GM13976 (cell line): ENCODE measurements around the gene PRR13.
"Not testable (repeated sequence)": the region's sequence is repeated elsewhere in the genome, so short reads cannot be mapped to it uniquely, and the experiment has no call there.

Experiments used
- DNase-seq: peaks from one replicate; pipeline ENCODE4 v3.0.0; 2012; ENCODE audit warnings: low spot score
- in situ Hi-C: fragments of 300-500 bp; cut with MboI; formaldehyde crosslinking; loops from one replicate; pipeline ENCODE4 v1.12.0; 2022; ENCODE audit warnings: low sequenced_read_pairs, mixed read lengths, inconsistent platforms; ENCODE audit not compliant: unreplicated experiment
- TF ChIP-seq, protein P1 (sequence below): IDR thresholded peaks from 2 replicates; pipeline ENCODE4 v1.5.1; 2012; ENCODE audit warnings: borderline replicate concordance, mild to moderate bottlenecking; ENCODE audit not compliant: insufficient read depth; ENCODE audit errors: extremely low read depth, missing control alignments, control extremely low read depth

PRR13 gene

DNA sequence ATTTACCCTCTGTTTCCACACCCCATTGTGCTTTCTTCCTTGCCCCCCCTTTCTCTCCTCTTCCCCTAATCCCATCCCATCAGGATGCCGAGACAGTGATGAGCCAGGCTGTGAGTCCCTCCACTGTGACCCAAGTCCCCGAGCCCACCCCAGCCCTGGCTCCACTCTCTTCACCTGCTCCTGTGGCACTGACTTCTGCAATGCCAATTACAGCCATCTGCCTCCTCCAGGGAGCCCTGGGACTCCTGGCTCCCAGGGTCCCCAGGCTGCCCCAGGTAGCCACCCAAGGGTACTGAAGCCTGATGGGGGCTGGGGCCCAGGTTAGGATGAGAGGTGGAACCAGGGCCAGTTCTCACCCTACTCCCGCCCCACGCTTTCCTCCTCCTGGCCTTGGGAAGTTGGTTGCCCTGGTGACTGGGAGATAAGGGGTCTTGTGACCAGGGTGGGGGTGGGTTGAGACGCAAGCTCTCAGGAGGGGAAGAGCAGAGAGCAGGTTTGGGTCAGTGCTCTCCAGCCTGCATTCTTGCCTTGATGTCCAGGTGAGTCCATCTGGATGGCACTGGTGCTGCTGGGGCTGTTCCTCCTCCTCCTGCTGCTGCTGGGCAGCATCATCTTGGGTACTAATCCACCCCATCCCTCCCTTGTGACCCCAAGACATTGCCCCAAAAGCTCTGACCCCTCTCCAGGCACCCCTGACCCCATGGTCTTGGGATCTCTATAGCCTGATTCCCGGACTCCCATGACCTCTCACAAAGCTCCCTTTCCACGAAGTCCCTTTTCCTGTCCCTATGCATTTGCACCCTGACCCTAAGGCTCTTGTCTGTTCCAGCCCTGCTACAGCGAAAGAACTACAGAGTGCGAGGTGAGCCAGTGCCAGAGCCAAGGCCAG is 16.7 kb upstream of the PRR13 start:
- no peak for DNase-seq
- in situ Hi-C loops: no loop called here
- TF ChIP-seq, protein P1, sequence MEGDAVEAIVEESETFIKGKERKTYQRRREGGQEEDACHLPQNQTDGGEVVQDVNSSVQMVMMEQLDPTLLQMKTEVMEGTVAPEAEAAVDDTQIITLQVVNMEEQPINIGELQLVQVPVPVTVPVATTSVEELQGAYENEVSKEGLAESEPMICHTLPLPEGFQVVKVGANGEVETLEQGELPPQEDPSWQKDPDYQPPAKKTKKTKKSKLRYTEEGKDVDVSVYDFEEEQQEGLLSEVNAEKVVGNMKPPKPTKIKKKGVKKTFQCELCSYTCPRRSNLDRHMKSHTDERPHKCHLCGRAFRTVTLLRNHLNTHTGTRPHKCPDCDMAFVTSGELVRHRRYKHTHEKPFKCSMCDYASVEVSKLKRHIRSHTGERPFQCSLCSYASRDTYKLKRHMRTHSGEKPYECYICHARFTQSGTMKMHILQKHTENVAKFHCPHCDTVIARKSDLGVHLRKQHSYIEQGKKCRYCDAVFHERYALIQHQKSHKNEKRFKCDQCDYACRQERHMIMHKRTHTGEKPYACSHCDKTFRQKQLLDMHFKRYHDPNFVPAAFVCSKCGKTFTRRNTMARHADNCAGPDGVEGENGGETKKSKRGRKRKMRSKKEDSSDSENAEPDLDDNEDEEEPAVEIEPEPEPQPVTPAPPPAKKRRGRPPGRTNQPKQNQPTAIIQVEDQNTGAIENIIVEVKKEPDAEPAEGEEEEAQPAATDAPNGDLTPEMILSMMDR: no peak

DNA sequence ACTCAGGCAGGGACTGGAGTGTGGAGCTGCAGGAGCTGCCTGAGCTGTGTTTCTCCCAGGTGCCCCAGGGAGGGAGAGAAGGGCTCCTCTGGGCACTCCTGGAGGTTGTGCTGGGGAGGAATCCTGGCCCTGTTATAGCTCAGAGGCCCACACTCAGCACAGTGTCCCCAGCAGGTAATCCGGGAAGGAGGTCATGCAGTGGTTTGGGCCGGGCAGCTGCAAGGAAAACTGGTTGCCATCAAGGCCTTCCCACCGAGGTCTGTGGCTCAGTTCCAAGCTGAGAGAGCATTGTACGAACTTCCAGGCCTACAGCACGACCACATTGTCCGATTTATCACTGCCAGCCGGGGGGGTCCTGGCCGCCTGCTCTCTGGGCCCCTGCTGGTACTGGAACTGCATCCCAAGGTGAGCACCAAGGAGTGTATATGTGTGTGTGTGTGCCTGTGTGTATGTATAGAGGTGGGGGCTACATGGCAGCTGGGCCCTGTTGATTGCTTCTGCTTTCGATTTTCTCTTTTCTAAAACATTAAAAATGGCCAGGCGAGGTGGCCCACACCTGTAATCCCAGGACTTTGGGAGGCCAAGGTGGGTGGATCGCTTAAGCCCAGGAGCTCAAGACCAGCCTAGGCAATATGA is 15.9 kb upstream of the PRR13 start:
- no peak for DNase-seq
- TF ChIP-seq, protein P1: no peak
- in situ Hi-C loops: no loop called here

DNA sequence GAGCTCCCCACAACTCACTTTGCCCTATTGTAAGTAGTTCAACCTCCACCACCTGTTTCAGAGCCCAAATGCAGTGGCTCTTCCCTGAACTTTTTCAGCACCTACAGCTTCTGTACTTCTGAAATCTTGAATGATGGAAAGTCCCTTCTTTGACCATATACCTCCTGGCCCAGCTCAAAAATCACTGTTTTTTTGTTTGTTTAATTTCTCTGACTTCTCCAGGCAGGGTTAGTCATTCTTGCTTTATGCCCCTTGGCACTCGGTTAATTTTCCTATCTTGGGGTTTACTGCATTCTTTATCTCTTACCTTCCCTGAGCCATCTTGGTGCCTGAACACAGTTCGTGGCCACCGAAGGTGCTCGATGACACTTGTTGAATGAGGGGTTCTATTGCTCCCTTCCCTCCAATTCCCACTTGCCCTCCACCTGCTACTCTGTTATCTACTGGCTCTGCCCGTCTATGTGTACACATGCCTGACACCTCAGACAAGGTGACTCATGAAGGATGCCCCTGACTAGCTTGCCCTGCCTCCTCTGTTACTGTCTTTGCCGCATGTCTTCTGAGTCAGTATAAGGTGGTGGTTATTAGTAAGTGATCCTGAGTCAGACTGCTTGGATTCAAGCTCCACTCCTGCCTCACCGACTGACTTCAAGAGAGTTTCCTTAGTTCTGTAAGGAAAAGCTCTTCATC is 13.5 kb upstream of the PRR13 start:
- TF ChIP-seq, protein P1: no peak
- in situ Hi-C loops: no loop called here
- DNase-seq: no peak

DNA sequence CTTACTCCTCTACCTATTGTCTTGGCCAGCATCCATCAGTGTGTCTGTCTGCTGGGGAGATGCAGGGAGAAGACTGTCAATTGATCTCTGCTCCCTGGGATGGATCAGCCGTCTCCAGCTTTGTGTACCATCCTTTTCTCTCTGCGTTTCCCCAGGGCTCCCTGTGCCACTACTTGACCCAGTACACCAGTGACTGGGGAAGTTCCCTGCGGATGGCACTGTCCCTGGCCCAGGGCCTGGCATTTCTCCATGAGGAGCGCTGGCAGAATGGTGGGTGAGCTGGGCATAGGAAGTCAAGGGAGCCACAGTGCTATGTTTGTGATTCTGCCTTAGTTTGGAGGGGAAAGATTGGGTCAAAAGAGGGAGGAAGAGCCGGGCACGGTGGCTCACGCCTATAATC is 12.8 kb upstream of the PRR13 start:
- TF ChIP-seq, protein P1: no peak
- DNase-seq: no peak
- in situ Hi-C loops: no loop called here

DNA sequence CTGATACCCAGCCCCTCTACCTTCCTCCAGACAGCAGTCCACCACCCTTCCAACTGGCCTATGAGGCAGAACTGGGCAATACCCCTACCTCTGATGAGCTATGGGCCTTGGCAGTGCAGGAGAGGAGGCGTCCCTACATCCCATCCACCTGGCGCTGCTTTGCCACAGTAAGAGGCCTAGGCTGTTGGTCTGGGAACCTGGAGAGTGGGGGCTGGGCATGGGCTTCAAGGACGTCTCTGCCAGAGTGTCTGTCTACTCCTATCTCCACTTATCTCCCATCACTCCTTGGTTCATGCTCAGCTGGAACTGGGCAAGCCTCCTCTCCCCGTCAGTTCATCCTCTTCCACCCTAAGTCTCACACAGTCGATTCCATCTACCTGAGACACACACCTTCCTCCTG is 11.4 kb upstream of the PRR13 start:
- DNase-seq: no peak
- TF ChIP-seq, protein P1: no peak
- in situ Hi-C loops: no loop called here

DNA sequence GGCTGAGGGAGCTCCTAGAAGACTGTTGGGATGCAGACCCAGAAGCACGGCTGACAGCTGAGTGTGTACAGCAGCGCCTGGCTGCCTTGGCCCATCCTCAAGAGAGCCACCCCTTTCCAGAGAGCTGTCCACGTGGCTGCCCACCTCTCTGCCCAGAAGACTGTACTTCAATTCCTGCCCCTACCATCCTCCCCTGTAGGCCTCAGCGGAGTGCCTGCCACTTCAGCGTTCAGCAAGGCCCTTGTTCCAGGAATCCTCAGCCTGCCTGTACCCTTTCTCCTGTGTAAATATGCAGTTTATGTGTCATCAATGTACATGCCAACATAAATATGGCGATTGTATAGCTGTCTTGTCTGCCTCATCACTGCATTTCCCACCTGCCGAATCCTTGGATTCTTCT is 10.3 kb upstream of the PRR13 start:
- TF ChIP-seq, protein P1: no peak
- in situ Hi-C loops: no loop called here
- no peak for DNase-seq

DNA sequence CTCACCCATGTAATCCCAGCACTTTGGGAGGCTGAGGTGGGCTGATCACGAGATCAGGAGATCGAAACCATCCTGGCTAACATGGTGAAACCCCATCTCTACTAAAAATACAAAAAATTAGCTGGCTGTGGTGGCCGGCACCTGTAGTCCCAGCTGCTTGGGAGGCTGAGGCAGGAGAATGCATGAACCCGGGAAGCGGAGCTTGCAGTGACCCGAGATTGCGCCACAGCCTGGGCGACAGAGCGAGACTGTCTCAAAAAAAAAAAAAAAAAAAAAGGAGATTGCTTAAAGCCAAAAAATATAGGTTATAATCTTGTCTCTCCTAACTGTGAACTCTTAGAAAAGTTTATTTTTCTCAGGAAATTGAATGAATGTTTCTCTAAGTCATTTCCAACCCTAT is 6.2 kb upstream of the PRR13 start:
- in situ Hi-C loops, DNase-seq: not testable (repeated sequence)

DNA sequence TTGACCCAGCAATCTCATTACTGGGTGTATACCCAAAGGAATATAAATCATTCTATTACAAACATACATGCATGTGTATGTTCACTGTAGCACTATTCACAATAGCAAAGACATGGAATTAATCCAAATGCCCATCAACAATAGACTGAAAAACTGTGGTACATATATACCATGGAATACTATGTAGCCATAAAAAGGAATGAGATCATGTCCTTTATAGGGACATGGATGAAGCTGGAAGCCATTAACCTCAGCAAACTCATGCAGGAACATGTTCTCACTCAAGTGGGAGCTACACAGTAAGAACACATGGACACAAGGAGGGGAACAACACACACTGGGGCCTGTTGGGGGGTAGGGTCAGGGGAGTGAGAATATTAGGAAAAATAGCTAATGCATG is 2.0 kb upstream of the PRR13 start:
- DNase-seq, in situ Hi-C loops: not testable (repeated sequence)
